ENCODE results near the gene PRKN.

PRKN gene

GRCh38 chr6:162675503-162675902 is 52.1 kb downstream of the PRKN start:
- Mint-ChIP-seq H3K36me3 (ENCODE audit: low read depth) (no peaks in the 10 kb centered on the region), H3K27ac (no peak overlapping the region), H3K4me3 (no peak overlapping the region), H3K4me1 (ENCODE audit: low read depth) (no peaks in the 10 kb centered on the region), H3K27me3 (no peaks in the 10 kb centered on the region), H3K9me3 (no peaks in the 10 kb centered on the region)
- no peak for DNase-seq

- Mint-ChIP-seq H3K27ac (no peak overlapping the region), H3K9me3 (no peaks in the 10 kb centered on the region), H3K4me3 (no peak overlapping the region), H3K36me3 (ENCODE audit: low read depth) (no peaks in the 10 kb centered on the region), H3K4me1 (ENCODE audit: low read depth) (no peaks in the 10 kb centered on the region), H3K27me3 (no peaks in the 10 kb centered on the region)
- no peak for DNase-seq
These were observed 53.1 kb downstream of the PRKN start for GRCh38 chr6:162674452-162674851.

- no peak for DNase-seq
- no peaks in the 10 kb centered on the region for H3K4me1 Mint-ChIP-seq (ENCODE audit: low read depth)
- no peaks in the 10 kb centered on the region for H3K36me3 Mint-ChIP-seq (ENCODE audit: low read depth)
- H3K9me3 Mint-ChIP-seq = no peaks in the 10 kb centered on the region
- H3K27me3 Mint-ChIP-seq = no peaks in the 10 kb centered on the region
- no peak overlapping the region for H3K4me3 Mint-ChIP-seq
- no peak overlapping the region for H3K27ac Mint-ChIP-seq
These were observed 55.9 kb downstream of the PRKN start for GRCh38 chr6:162671580-162672165.

- no peaks in the 10 kb centered on the region for H3K27me3 Mint-ChIP-seq
- H3K9me3 Mint-ChIP-seq = peaks cover 6% of the 10 kb centered on the region
- no peak for DNase-seq
- H3K27ac Mint-ChIP-seq = no peak overlapping the region
- no peak overlapping the region for H3K4me3 Mint-ChIP-seq
- no peaks in the 10 kb centered on the region for H3K4me1 Mint-ChIP-seq (ENCODE audit: low read depth)
- H3K36me3 Mint-ChIP-seq (ENCODE audit: low read depth) = peaks cover 3% of the 10 kb centered on the region
These were observed 57.2 kb downstream of the PRKN start for GRCh38 chr6:162670345-162670744.

- H3K4me3 Mint-ChIP-seq = no peak overlapping the region
- H3K27ac Mint-ChIP-seq = no peak overlapping the region
- H3K27me3 Mint-ChIP-seq = no peaks in the 10 kb centered on the region
These were observed 61.3 kb downstream of the PRKN start for GRCh38 chr6:162666246-162666645.

GRCh38 chr6:162653808-162654207 is 73.8 kb downstream of the PRKN start:
- Mint-ChIP-seq H3K4me1 (ENCODE audit: low read depth) (no peaks in the 10 kb centered on the region), H3K4me3 (no peak overlapping the region), H3K36me3 (ENCODE audit: low read depth) (no peaks in the 10 kb centered on the region), H3K27ac (no peak overlapping the region), H3K27me3 (no peaks in the 10 kb centered on the region), H3K9me3 (no peaks in the 10 kb centered on the region)
- no peak for DNase-seq

More at GRCh38 chr6:162666246-162666645, 61.3 kb downstream of the PRKN start:
- no peaks in the 10 kb centered on the region for H3K4me1 Mint-ChIP-seq (ENCODE audit: low read depth)
- H3K36me3 Mint-ChIP-seq (ENCODE audit: low read depth) = peaks cover 12% of the 10 kb centered on the region
- no peak for DNase-seq
- H3K9me3 Mint-ChIP-seq = peaks cover 15% of the 10 kb centered on the region

GRCh38 chr6:162651505-162651904 is 76.1 kb downstream of the PRKN start:
- DNase-seq = no peak
- Mint-ChIP-seq H3K9me3 (no peaks in the 10 kb centered on the region), H3K36me3 (ENCODE audit: low read depth) (no peaks in the 10 kb centered on the region), H3K4me3 (no peak overlapping the region), H3K4me1 (ENCODE audit: low read depth) (no peaks in the 10 kb centered on the region), H3K27me3 (no peaks in the 10 kb centered on the region), H3K27ac (no peak overlapping the region)

- no peak for DNase-seq
- no peak overlapping the region for H3K27ac Mint-ChIP-seq
- H3K27me3 Mint-ChIP-seq = no peaks in the 10 kb centered on the region
- H3K36me3 Mint-ChIP-seq (ENCODE audit: low read depth) = no peaks in the 10 kb centered on the region
- H3K4me1 Mint-ChIP-seq (ENCODE audit: low read depth) = no peaks in the 10 kb centered on the region
- no peaks in the 10 kb centered on the region for H3K9me3 Mint-ChIP-seq
- H3K4me3 Mint-ChIP-seq = no peak overlapping the region
These were observed 78.3 kb downstream of the PRKN start for GRCh38 chr6:162649271-162649670.

GRCh38 chr6:162644153-162644552 is 83.4 kb downstream of the PRKN start:
- Mint-ChIP-seq H3K27ac (no peak overlapping the region), H3K36me3 (ENCODE audit: low read depth) (no peaks in the 10 kb centered on the region), H3K27me3 (no peaks in the 10 kb centered on the region), H3K4me1 (ENCODE audit: low read depth) (no peaks in the 10 kb centered on the region), H3K9me3 (no peaks in the 10 kb centered on the region), H3K4me3 (no peak overlapping the region)
- no peak for DNase-seq

GRCh38 chr6:162640756-162641155 is 86.8 kb downstream of the PRKN start:
- no peak overlapping the region for H3K27ac Mint-ChIP-seq
- no peaks in the 10 kb centered on the region for H3K4me1 Mint-ChIP-seq (ENCODE audit: low read depth)
- H3K36me3 Mint-ChIP-seq (ENCODE audit: low read depth) = no peaks in the 10 kb centered on the region
- H3K9me3 Mint-ChIP-seq = no peaks in the 10 kb centered on the region
- H3K27me3 Mint-ChIP-seq = no peaks in the 10 kb centered on the region
- DNase-seq = no peak
- H3K4me3 Mint-ChIP-seq = no peak overlapping the region

GRCh38 chr6:162639951-162640350 is 87.6 kb downstream of the PRKN start:
- H3K9me3 Mint-ChIP-seq = no peaks in the 10 kb centered on the region
- no peak overlapping the region for H3K27ac Mint-ChIP-seq
- H3K27me3 Mint-ChIP-seq = no peaks in the 10 kb centered on the region
- H3K4me3 Mint-ChIP-seq = no peak overlapping the region
- no peaks in the 10 kb centered on the region for H3K4me1 Mint-ChIP-seq (ENCODE audit: low read depth)
- H3K36me3 Mint-ChIP-seq (ENCODE audit: low read depth) = no peaks in the 10 kb centered on the region
- DNase-seq = no peak

GRCh38 chr6:162638931-162639574 is 88.5 kb downstream of the PRKN start:
- no peaks in the 10 kb centered on the region for H3K27me3 Mint-ChIP-seq
- H3K4me1 Mint-ChIP-seq (ENCODE audit: low read depth) = no peaks in the 10 kb centered on the region
- H3K9me3 Mint-ChIP-seq = no peaks in the 10 kb centered on the region
- H3K36me3 Mint-ChIP-seq (ENCODE audit: low read depth) = no peaks in the 10 kb centered on the region
- H3K27ac Mint-ChIP-seq = no peak overlapping the region
- no peak for DNase-seq
- H3K4me3 Mint-ChIP-seq = no peak overlapping the region

- H3K9me3 Mint-ChIP-seq = peaks cover 1% of the 10 kb centered on the region
- DNase-seq = no peak
- H3K4me1 Mint-ChIP-seq (ENCODE audit: low read depth) = no peaks in the 10 kb centered on the region
- H3K4me3 Mint-ChIP-seq = no peak overlapping the region
- no peaks in the 10 kb centered on the region for H3K36me3 Mint-ChIP-seq (ENCODE audit: low read depth)
- H3K27ac Mint-ChIP-seq = no peak overlapping the region
- H3K27me3 Mint-ChIP-seq = no peaks in the 10 kb centered on the region
These were observed 90.2 kb downstream of the PRKN start for GRCh38 chr6:162637317-162637716.

GRCh38 chr6:162636167-162636566 is 91.4 kb downstream of the PRKN start:
- Mint-ChIP-seq H3K4me1 (ENCODE audit: low read depth) (no peaks in the 10 kb centered on the region), H3K4me3 (no peak overlapping the region), H3K27me3 (no peaks in the 10 kb centered on the region), H3K9me3 (peaks cover 10% of the 10 kb centered on the region), H3K36me3 (ENCODE audit: low read depth) (no peaks in the 10 kb centered on the region), H3K27ac (no peak overlapping the region)
- DNase-seq = no peak

- Mint-ChIP-seq H3K27ac (no peak overlapping the region), H3K9me3 (peaks cover 21% of the 10 kb centered on the region), H3K4me3 (no peak overlapping the region), H3K36me3 (ENCODE audit: low read depth) (no peaks in the 10 kb centered on the region), H3K27me3 (no peaks in the 10 kb centered on the region), H3K4me1 (ENCODE audit: low read depth) (no peaks in the 10 kb centered on the region)
- no peak for DNase-seq
These were observed 96.0 kb downstream of the PRKN start for GRCh38 chr6:162631546-162631945.

GRCh38 chr6:162630069-162630468 is 97.5 kb downstream of the PRKN start:
- no peak overlapping the region for H3K27ac Mint-ChIP-seq
- H3K27me3 Mint-ChIP-seq = no peaks in the 10 kb centered on the region
- H3K4me1 Mint-ChIP-seq (ENCODE audit: low read depth) = no peaks in the 10 kb centered on the region
- no peak overlapping the region for H3K4me3 Mint-ChIP-seq
- H3K9me3 Mint-ChIP-seq = peaks cover 21% of the 10 kb centered on the region
- no peak for DNase-seq
- H3K36me3 Mint-ChIP-seq (ENCODE audit: low read depth) = no peaks in the 10 kb centered on the region
